Left lobe of liver (tissue), 2 donors: ENCODE results near the gene TRIM54. TPM values are rescaled to one million over a fixed set of nuclear protein-coding genes. Genes with fewer than 3 reads are reported as not detected.
A peak's percentile ranks its signal among the peaks of the same experiment; 100 is the strongest.
"Not testable (repeated sequence)": the region's sequence is repeated elsewhere in the genome, so short reads cannot be mapped to it uniquely, and the experiment has no call there.

ENCODE experiments used
- ATAC-seq: fragments of 200-7000 bp; cut with Tn5 transposase; one replicate; pipeline ENCODE4 v1.9.1; 2020; ENCODE audit warnings: mild to moderate bottlenecking, moderate library complexity
- DNase-seq: peaks from one replicate; pipeline ENCODE4 v3.0.0-alpha.2; 2020; ENCODE audit warnings: low spot score
- total RNA-seq: library from RNA; stranded (reverse); gene quantifications from one replicate; pipeline ENCODE4 v1.2.1, GENCODE V29; 2021
- donor health status: DM: no; HTN: no; CAD: no; lungs with moderate emphysema.
- donor health status: DM: no; HTN: yes; CAD: no.

Gene TRIM54
- total RNA-seq, 1 donor from 2014 or later, result not detected

DNA sequence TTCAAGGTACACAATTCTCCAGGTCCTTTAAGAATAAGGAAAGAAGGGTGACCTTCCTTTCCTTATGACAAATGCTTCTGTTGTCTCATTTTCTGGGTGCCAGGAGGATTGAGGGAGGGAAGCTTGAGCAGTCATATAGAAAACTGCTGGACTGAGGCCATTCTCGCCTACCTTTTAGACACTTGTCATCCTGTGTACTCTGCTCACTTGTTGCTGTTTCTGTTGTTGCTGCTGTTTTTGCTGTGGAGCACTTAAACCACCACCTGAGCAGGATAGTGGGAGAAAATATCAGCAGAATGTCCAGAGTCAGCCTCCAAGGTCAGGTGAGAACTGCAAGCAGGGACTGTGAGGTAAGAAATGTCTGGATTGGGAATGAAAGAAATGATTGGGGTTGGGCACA lies 4.2 kb upstream of the TRIM54 start:
- DNase-seq, result no peak
- ATAC-seq, result no peak

DNA sequence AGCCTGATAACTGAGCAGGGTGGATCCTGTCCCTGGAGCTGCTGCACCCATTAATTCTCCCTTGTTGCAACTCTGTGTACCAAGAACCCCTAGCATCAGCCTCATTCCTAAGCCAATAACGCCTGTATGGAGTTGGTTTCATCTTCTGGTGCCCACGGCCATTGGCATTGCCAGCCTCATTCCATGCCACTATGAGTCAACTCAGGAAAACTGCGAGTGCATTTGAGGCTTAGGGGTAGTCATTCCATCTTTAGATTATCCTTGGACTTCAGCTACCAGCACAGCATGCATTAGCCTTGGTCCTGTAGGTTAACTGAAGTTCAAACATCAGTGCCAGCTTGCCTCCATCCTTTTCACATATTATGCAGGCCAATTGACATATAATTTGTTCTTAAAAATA lies 1.4 kb upstream of the TRIM54 start:
- ATAC-seq (no peak), DNase-seq (no peak)

DNA sequence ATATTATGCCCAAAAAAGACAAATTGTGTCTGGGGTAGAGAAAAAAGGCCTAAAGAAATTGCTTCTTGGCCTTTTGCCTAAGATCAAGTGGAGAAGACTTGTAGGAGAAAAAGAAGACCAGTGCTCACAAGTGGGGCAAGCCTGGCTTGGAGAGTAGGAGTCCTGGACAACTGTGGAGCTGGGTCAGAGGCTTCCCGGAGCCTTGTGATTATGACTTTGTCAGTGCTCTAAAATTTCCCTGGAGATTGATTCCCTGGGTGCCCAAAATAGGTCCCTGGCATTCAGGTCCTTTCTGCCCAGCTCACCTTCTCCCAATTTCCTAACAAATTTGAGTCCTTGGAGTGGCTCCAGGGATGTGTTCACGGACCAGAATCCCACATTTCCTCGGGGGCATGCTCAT lies 787 bp upstream of the TRIM54 start:
- DNase-seq (no peak), ATAC-seq (no peak)

- DNase-seq (no peak), ATAC-seq (no peak)
These were observed 663 bp downstream of the TRIM54 start for GRCh38 chr2:27282892-27283291.

GRCh38 chr2:27284996-27285395 lies 2.8 kb downstream of the TRIM54 start:
- ATAC-seq (no peak), DNase-seq (no peak)

GRCh38 chr2:27285481-27285880 lies 3.3 kb downstream of the TRIM54 start:
- DNase-seq (no peak), ATAC-seq (no peak)

GRCh38 chr2:27288610-27289009 lies 6.4 kb downstream of the TRIM54 start:
- ATAC-seq (no peak), DNase-seq (no peak)

DNA sequence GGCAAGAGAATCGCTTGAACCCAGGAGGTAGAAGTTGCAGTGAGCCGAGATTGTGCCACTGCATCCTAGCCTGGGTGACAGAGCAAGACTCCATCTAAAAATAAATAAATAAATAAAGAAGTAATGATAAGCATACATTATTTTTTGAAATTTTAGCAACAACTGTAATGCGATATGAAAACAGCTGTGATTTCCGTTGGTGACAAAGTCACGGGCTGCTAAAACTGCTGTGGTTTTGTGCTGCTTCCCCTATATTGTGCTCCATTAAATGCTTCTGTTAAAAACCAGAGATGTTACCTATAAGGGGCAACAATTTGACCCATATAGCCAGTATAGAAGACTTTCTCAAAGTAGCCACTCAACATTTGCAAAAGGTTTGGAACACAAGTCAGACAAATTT lies 8.3 kb downstream of the TRIM54 start:
- no peak for DNase-seq
- no peak for ATAC-seq

GRCh38 chr2:27291865-27292264 lies 9.6 kb downstream of the TRIM54 start:
- DNase-seq, result no peak
- ATAC-seq, result no peak

DNA sequence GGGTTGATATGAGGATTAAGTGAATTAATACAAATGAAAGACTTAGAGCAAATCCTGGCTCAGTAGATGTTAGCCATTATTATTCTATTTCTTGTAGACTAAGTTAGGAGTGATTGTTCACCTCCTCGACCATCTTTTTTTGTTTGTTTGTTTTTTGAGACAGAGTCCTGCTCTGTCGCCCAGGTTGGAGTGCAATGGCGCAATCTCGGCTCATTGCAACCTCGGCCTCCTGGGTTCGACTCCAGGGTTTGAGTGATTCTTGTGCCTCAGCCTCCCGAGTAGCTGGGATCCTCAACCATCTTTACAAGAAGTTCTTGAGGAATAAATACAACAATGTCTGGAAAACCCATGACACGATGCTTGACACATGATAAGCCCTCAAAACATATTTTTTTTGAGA lies 12.7 kb downstream of the TRIM54 start:
- ATAC-seq (no peak), DNase-seq (no peak)

DNA sequence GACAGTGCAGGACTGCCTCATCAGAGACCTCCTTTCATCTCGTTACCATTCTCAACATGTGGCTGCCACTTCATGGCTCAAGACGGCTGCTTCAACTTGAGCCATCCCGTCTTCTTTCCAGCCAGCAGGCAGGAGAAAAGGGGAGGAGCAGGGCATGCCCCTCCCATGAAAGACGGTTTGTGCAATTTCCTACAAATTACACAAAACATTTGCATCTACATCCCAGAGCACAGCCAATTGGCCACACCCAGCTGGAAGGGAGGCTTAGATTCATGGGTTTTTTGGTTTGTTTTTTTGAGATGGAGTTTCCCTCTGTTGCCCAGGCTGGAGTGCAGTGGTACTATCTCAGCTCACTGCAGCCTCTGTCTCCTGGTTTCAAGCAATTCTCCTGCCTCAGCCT lies 14.3 kb downstream of the TRIM54 start:
- no peak for ATAC-seq
- no peak for DNase-seq

GRCh38 chr2:27297195-27297594 lies 15.0 kb downstream of the TRIM54 start:
- ATAC-seq, result no peak
- no peak for DNase-seq

- ATAC-seq (no peak), DNase-seq (no peak)
These were observed 16.3 kb downstream of the TRIM54 start for GRCh38 chr2:27298391-27299080.

DNA sequence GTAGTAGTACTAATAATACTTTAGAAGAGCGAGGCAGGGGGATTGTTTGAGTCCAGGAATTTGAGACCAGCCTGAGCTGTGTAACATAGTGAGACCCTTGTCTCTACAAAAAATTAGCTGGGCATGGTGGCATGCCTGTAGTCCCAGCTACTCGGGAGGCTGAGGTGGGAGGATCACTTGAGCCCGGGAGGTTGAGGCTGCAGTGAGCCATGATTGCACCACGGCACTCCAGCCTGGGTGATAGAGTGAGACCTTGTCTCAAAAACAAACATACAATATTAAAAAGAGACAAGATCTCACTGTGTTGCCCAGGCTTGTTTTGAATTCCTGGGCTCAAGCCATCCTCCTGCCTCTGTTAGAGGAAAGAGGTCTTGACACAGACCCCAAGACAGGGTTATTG lies 18.4 kb downstream of the TRIM54 start:
- ATAC-seq, DNase-seq: not testable (repeated sequence)

- ATAC-seq, result peak; percentile 90
- peak; percentile 58 for DNase-seq
These were observed 21.1 kb downstream of the TRIM54 start for GRCh38 chr2:27303093-27304025.

DNA sequence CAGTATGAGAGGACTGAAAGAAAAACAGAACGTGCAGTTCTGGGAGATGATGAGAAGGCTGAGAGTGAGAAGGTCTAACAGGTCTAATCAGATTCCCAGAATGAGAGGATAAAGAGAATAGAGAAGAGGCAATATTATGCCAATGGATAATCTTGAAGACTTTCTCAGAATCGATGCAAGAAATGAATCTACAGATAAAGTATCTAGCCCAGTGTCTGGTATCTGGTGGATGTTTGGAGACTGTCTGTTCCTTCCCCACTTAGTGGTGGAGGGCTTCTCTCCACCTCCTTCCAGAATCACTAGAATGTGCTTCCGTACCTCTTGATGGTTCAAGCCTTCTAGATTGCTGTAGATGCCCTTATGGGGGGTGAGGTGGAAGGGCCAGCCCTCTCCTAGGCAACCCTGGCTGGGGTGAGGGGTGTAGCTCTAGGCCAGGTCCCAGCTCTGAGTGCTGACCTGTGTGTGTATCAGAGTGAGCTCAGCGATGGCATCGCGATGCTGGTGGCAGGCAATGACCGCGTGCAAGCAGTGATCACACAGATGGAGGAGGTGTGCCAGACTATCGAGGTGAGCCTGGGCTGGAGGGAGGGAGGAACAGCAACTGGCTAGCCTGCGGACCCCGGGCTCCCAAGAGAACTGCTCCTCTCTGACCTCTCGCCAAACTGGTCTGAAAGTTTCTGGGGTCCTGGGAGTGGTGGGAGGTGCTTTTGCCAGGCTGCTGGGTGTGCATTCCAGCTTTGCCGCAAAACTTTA lies 22.4 kb downstream of the TRIM54 start:
- no peak for ATAC-seq
- DNase-seq, result no peak

- no peak for DNase-seq
- ATAC-seq, result no peak
These were observed 23.3 kb downstream of the TRIM54 start for GRCh38 chr2:27305516-27305915.

- DNase-seq (no peak), ATAC-seq (no peak)
These were observed 23.9 kb downstream of the TRIM54 start for GRCh38 chr2:27306136-27306535.

- no peak for DNase-seq
- no peak for ATAC-seq
These were observed 24.5 kb downstream of the TRIM54 start for GRCh38 chr2:27306573-27307286.

DNA sequence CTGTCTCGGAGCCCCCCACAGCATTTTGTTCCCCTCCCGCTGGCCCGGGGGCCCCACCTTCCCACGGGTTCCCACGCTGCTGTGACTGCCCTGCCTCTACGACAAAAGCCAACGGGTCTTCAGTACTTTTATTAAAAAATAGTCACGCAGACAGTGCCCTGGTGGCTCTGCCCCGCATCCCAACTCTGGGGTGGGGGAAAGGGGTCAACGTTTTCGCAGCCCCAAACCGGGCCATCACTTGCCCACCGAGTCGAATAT lies 25.0 kb downstream of the TRIM54 start:
- DNase-seq (no peak), ATAC-seq (no peak)
